ENCODE measurements around the gene KCNH3. TPM values are rescaled to one million over a fixed set of nuclear protein-coding genes. Genes with fewer than 3 reads are reported as not detected.

Gene KCNH3
- total and polyA plus RNA-seq, 2 donors (not counting 3 experiments of a cell fraction or from before 2014, with no cell fraction given): 0.13 to 0.14 TPM

- dilution Hi-C loops (cut with MboI; ENCODE audit: extremely low pct_ligation_motif_present, low sequenced_read_pairs): no loop called here
- CTCF ChIA-PET: interaction anchor here (0.9 to 6.9 kb wide), 12 partner anchors 9 to 265 kb away, joined by 3 to 89 read pairs (median 6); partner anchors contain the start of genes KCNH3, PRPF40B and SPATS2
- H3K27ac ChIP-seq (ENCODE audit: insufficient read depth, low read depth, low read length): no peak overlapping the region
Measured at GRCh38 chr12:49553512-49554088, 14.8 kb downstream of the KCNH3 start.

More at GRCh38 chr12:49553512-49554088, 14.8 kb downstream of the KCNH3 start:
- TF ChIP-seq CTCF (IDR thresholded peaks at IDR 0.05; ENCODE audit: extremely low read depth in 1 of 2, insufficient read depth in 1 of 2, low read depth in 1 of 2, low read length in 2 of 2) (peak; percentile 30 to 34), FOS (IDR thresholded peaks at IDR 0.05; ENCODE audit: borderline replicate concordance, insufficient read depth, low read length) (no peak), MAX (IDR thresholded peaks at IDR 0.05; ENCODE audit: insufficient read depth, insufficient read length) (no peak)
- no peak overlapping the region for H2AFZ ChIP-seq (ENCODE audit: low read depth, low read length)
- H3K36me3 ChIP-seq (ENCODE audit: control insufficient read depth in 2 of 2, extremely low read depth in 1 of 2, insufficient read depth in 2 of 2, low read length in 2 of 2): peaks cover 0 to 7% of the 10 kb centered on the region in 2 experiments
- no peaks in the 10 kb centered on the region for H3K9me3 ChIP-seq (replicated peaks; ENCODE audit: control insufficient read depth, insufficient read depth, low read length)
- BruUV-seq (replicated peaks): no TSS peak
- POLR2A ChIA-PET: interaction anchor here (0.6 kb wide), 1 partner anchor 70 kb away, joined by 5 read pairs; the partner anchor contains the start of gene PRPF40B
- H3K79me2 ChIP-seq (ENCODE audit: control insufficient read depth, insufficient read depth, low read length): no peaks in the 10 kb centered on the region
- no peaks in the 10 kb centered on the region for H4K20me1 ChIP-seq (replicated peaks; ENCODE audit: control insufficient read depth, extremely low read depth, insufficient read depth, low read length)
- H3K4me2 ChIP-seq (ENCODE audit: insufficient read depth, low read length): no peak overlapping the region
- H3K4me1 ChIP-seq (ENCODE audit: control insufficient read depth, extremely low read depth, insufficient read depth, low read length): peaks cover 6% of the 10 kb centered on the region
- intact Hi-C loops (cut with micrococcal nuclease): loop anchor here (1.0 kb wide), 1 partner anchor 27 kb away; no protein-coding TSS in a partner anchor
- peak; percentile 57 for FAIRE-seq
- H3K9ac ChIP-seq (replicated peaks; ENCODE audit: extremely low read depth, insufficient read depth, low read length): no peak overlapping the region
- no peaks in the 10 kb centered on the region for H3K9me1 ChIP-seq (replicated peaks; ENCODE audit: control insufficient read depth, extremely low read depth, insufficient read depth, low read length)
- DNase-seq (ENCODE audit: low read depth, low spot score): peak; percentile 44
- H3K27me3 ChIP-seq (ENCODE audit: control insufficient read depth in 2 of 2, insufficient read depth in 2 of 2, low read length in 2 of 2): peaks cover 0 to 2% of the 10 kb centered on the region in 2 experiments
- H3K4me3 ChIP-seq (replicated peaks in 1 of 3; ENCODE audit: insufficient read depth in 1 of 3, low read depth in 1 of 3, low read length in 3 of 3): no peak overlapping the region

All from endothelial cell of umbilical vein (primary cell).